H1 (cell line): ENCODE data around the gene CFB. TPM values are rescaled to one million over a fixed set of nuclear protein-coding genes. Genes with fewer than 3 reads are reported as not detected.

Source experiments
- CTCF ChIA-PET: fragments of 300-600 bp; sonication (Branson Sonifier 250); formaldehyde crosslinking; loops from one replicate; lab custom pipeline; 2021; ENCODE audit not compliant: partially characterized antibody; lab: Charles Lee
- POLR2A ChIA-PET: fragments of 300-600 bp; sonication (Branson Sonifier 250); formaldehyde crosslinking; loops from one replicate; lab custom pipeline; 2021; ENCODE audit warnings: inconsistent platforms; ENCODE audit not compliant: partially characterized antibody; lab: Charles Lee
- DNase-seq, 2 experiments: peaks; one replicate each; pipeline versions ENCODE4 v3.0.0 to v3.0.0-alpha.2; 2010 to 2022; ENCODE audit warnings: low spot score in 2 of 2, low read depth in 1 of 2, mixed read lengths in 1 of 2
- FAIRE-seq: peaks from 2 replicates; lab custom pipeline; 2011; peaks lifted over from hg19 to GRCh38; lab: Jason Lieb, UNC
- H2AFZ ChIP-seq: 2 replicates; pipeline ENCODE4 v1.8.1; 2012; ENCODE audit warnings: low read length, inconsistent platforms
- H2AK5ac ChIP-seq: 2 replicates; pipeline ENCODE4 v1.6.1; 2013; ENCODE audit warnings: low read depth, low read length
- H2BK120ac ChIP-seq: replicated peaks from 2 replicates; pipeline ENCODE3; 2013; ENCODE audit warnings: low read depth, low read length, inconsistent platforms
- H2BK12ac ChIP-seq: 2 replicates; pipeline ENCODE4 v1.6.1; 2013; ENCODE audit warnings: low read depth, low read length
- H2BK15ac ChIP-seq: 2 replicates; pipeline ENCODE4 v1.6.1; 2013; ENCODE audit warnings: low read length
- H2BK20ac ChIP-seq: 2 replicates; pipeline ENCODE4 v1.6.1; 2013; ENCODE audit warnings: low read length
- H2BK5ac ChIP-seq: 2 replicates; pipeline ENCODE4 v1.6.1; 2013; ENCODE audit warnings: low read depth, low read length
- H3K14ac ChIP-seq: 2 replicates; pipeline ENCODE4 v1.6.1; 2013; ENCODE audit warnings: inconsistent platforms; ENCODE audit not compliant: insufficient read length
- H3K18ac ChIP-seq: 2 replicates; pipeline ENCODE4 v1.6.1; 2013; ENCODE audit warnings: low read length; ENCODE audit errors: extremely low read depth
- H3K23ac ChIP-seq: 2 replicates; pipeline ENCODE4 v1.6.1; 2013; ENCODE audit warnings: inconsistent platforms; ENCODE audit not compliant: insufficient read length
- H3K23me2 ChIP-seq: 2 replicates; pipeline ENCODE4 v1.6.1; 2013; ENCODE audit warnings: low read depth, low read length
- H3K27ac ChIP-seq: 2 replicates; pipeline ENCODE4 v1.6.1; 2011; ENCODE audit warnings: low read depth, low read length, inconsistent platforms
- H3K27me3 ChIP-seq, 4 experiments: replicated peaks in 1 of 4; 1 replicate in 1 of 4; 2 replicates in 3 of 4; pipeline versions ENCODE4 v1.6.1 to v1.8.1; 2011 to 2013; ENCODE audit warnings: low read length in 3 of 4, mild to moderate bottlenecking in 3 of 4, inconsistent platforms in 2 of 4, mixed read lengths in 2 of 4, moderate library complexity in 1 of 4; ENCODE audit not compliant: control insufficient read depth in 3 of 4, insufficient read depth in 3 of 4; ENCODE audit errors: extremely low read depth in 1 of 4
- H3K36me3 ChIP-seq, 4 experiments: 2 replicates each; pipeline versions ENCODE4 v1.6.1 to v1.8.1; 2011 to 2013; ENCODE audit warnings: mild to moderate bottlenecking in 4 of 4, low read length in 3 of 4, moderate library complexity in 2 of 4, control low read depth in 1 of 4, inconsistent platforms in 1 of 4; ENCODE audit not compliant: insufficient read depth in 4 of 4, control insufficient read depth in 2 of 4
- H3K4ac ChIP-seq: replicated peaks from 2 replicates; pipeline ENCODE3; 2013; ENCODE audit warnings: low read length, low read depth, mixed read lengths, inconsistent platforms; ENCODE audit not compliant: insufficient read length
- H3K4me1 ChIP-seq, 4 experiments: replicated peaks in 1 of 4; 1 replicate in 1 of 4; 2 replicates in 3 of 4; pipeline versions ENCODE4 v1.6.1 to v1.8.1; 2011 to 2013; ENCODE audit warnings: low read length in 3 of 4, inconsistent platforms in 2 of 4, mixed read lengths in 1 of 4; ENCODE audit not compliant: insufficient read depth in 4 of 4, control insufficient read depth in 3 of 4
- H3K4me2 ChIP-seq, 2 experiments: 2 replicates each; pipeline versions ENCODE4 v1.6.1 to v1.8.1; 2011 to 2013; ENCODE audit warnings: low read depth in 2 of 2, low read length in 2 of 2, control low read depth in 1 of 2, inconsistent platforms in 1 of 2, mild to moderate bottlenecking in 1 of 2; ENCODE audit not compliant: insufficient read depth in 1 of 2
- H3K4me3 ChIP-seq, 4 experiments: fragments of 200-600, 300-600 bp in 1 of 4; sonication (generic), shearing (Covaris generic), sonication (Bioruptor Twin) in 1 of 4; 2 replicates each; pipeline versions ENCODE4 v1.5.1 to v1.8.1; 2011 to 2016; ENCODE audit warnings: low read length in 4 of 4, low read depth in 3 of 4, control low read depth in 2 of 4, inconsistent platforms in 2 of 4, mild to moderate bottlenecking in 2 of 4, mixed read lengths in 1 of 4, moderate library complexity in 1 of 4; ENCODE audit not compliant: insufficient read depth in 2 of 4; ENCODE audit errors: extremely low read depth in 1 of 4
- H3K56ac ChIP-seq: replicated peaks from 2 replicates; pipeline ENCODE3; 2013; ENCODE audit warnings: low read depth, mild to moderate bottlenecking, mixed read lengths, low read length, inconsistent platforms; ENCODE audit not compliant: insufficient read length
- H3K79me1 ChIP-seq: 2 replicates; pipeline ENCODE4 v1.6.1; 2013; ENCODE audit warnings: low read depth, low read length, control low read depth
- H3K79me2 ChIP-seq, 2 experiments: 2 replicates each; pipeline versions ENCODE4 v1.6.1 to v1.8.1; 2012 to 2013; ENCODE audit warnings: low read length in 2 of 2, mild to moderate bottlenecking in 2 of 2, inconsistent platforms in 1 of 2; ENCODE audit not compliant: insufficient read depth in 2 of 2, control insufficient read depth in 1 of 2
- H3K9ac ChIP-seq, 4 experiments: replicated peaks in 1 of 4; 1 replicate in 1 of 4; 2 replicates in 3 of 4; pipeline versions ENCODE4 v1.6.1 to v1.8.1; 2011 to 2013; ENCODE audit warnings: low read depth in 3 of 4, low read length in 3 of 4, control low read depth in 2 of 4, mild to moderate bottlenecking in 2 of 4, moderate library complexity in 2 of 4, inconsistent platforms in 1 of 4; ENCODE audit errors: extremely low read depth in 1 of 4
- H3K9me3 ChIP-seq, 2 experiments: 2 replicates each; pipeline versions ENCODE4 v1.6.1 to v1.8.1; 2012 to 2013; ENCODE audit warnings: mild to moderate bottlenecking in 2 of 2, moderate library complexity in 2 of 2, control low read depth in 1 of 2, inconsistent platforms in 1 of 2, low read depth in 1 of 2, low read length in 1 of 2, mixed read lengths in 1 of 2; ENCODE audit not compliant: insufficient read depth in 2 of 2
- H4K20me1 ChIP-seq, 2 experiments: replicated peaks in 1 of 2; 2 replicates each; pipeline versions ENCODE3 to v1.8.1; 2011 to 2013; ENCODE audit warnings: inconsistent platforms in 2 of 2, low read length in 2 of 2, mild to moderate bottlenecking in 1 of 2; ENCODE audit not compliant: insufficient read depth in 2 of 2, control insufficient read depth in 1 of 2
- H4K5ac ChIP-seq: 2 replicates; pipeline ENCODE4 v1.6.1; 2013; ENCODE audit warnings: low read length, low read depth, mixed read lengths, inconsistent platforms; ENCODE audit not compliant: insufficient read length
- H4K8ac ChIP-seq: 2 replicates; pipeline ENCODE4 v1.8.0; 2013; ENCODE audit warnings: mild to moderate bottlenecking, moderate library complexity, low read length, inconsistent platforms; ENCODE audit not compliant: insufficient read depth; ENCODE audit errors: extremely low read depth
- H4K91ac ChIP-seq: replicated peaks from 2 replicates; pipeline ENCODE3; 2013; ENCODE audit warnings: low read length, mixed read lengths, inconsistent platforms; ENCODE audit not compliant: insufficient read length
- CTCF ChIP-seq, 3 experiments: IDR thresholded peaks; 1 replicate in 2 of 3; 2 replicates in 1 of 3; pipeline versions ENCODE4 v1.5.1 to v1.6.1; 2011; ENCODE audit warnings: low read length in 3 of 3, mild to moderate bottlenecking in 3 of 3, inconsistent platforms in 2 of 3, low read depth in 1 of 3, moderate library complexity in 1 of 3; ENCODE audit not compliant: insufficient read depth in 1 of 3; ENCODE audit errors: control extremely low read depth in 1 of 3
- SIRT6 ChIP-seq: IDR thresholded peaks from one replicate; pipeline ENCODE4 v1.7.1; 2012; ENCODE audit warnings: low read length, inconsistent platforms
- whole genome bisulfite sequencing, 2 experiments: shearing (Covaris generic) in 1 of 2; methylation state at CpG; one replicate each; pipeline versions ENCODE4 v1.1.6 to v1.1.7; 2013 to 2015; ENCODE audit warnings: low lambda C conversion rate in 2 of 2, mixed read lengths in 2 of 2, inconsistent platforms in 1 of 2, low coverage in 1 of 2, missing lambda C conversion rate in 1 of 2; ENCODE audit not compliant: insufficient replicate concordance in 2 of 2, insufficient coverage in 1 of 2, insufficient read length in 1 of 2; ENCODE audit errors: extremely low coverage in 1 of 2, missing lambda C conversion rate in 1 of 2; 5-methylcytosine and 5-hydroxymethylcytosine counted together
- polyA plus RNA-seq, 7 experiments: library from polyadenylated mRNA; depleted of rRNA in 3 of 7; stranded (reverse) in 5 of 7; unstranded in 2 of 7; fragments of >200 nt in 5 of 7; fragments of 200-250 nt in 2 of 7; gene quantifications; 1 replicate in 5 of 7; 2 replicates in 1 of 7; 4 replicates in 1 of 7; pipeline versions ENCODE4 v1.2.1 to v1.2.3, GENCODE V29; 2011 to 2013; ENCODE audit warnings: missing spikeins in 2 of 7, mixed read lengths in 2 of 7
- total RNA-seq: library from RNA; stranded (reverse); fragmentation: NEBNext Ultra II Directional; extraction: Animal tissue kit (Norgen Biotek cat#: 25700); gene quantifications from 2 replicates; pipeline ENCODE4 v1.2.1, GENCODE V29; 2021

The CFB gene
- total and polyA plus RNA-seq, 2 of the 8 experiments (the other 6 are each of a cell fraction or from before 2014, with no cell fraction given), result 0.09 TPM; not detected in 1

- Histone ChIP-seq H3K4me3 (no peak overlapping the region), H3K18ac (no peak overlapping the region), H3K4ac (no peak overlapping the region), H3K9ac (no peak overlapping the region), H4K20me1 (no peaks in the 10 kb centered on the region), H3K9me3 (no peaks in the 10 kb centered on the region), H4K5ac (no peak overlapping the region), H3K23ac (no peak overlapping the region), H3K4me1 (peaks cover 0 to 2% (median 0%) of the 10 kb centered on the region in 4 experiments; a peak in 1 of 7 replicates), H4K8ac (no peak overlapping the region), H2AFZ (no peak overlapping the region), H3K56ac (no peak overlapping the region), H3K23me2 (no peaks in the 10 kb centered on the region), H3K79me2 (no peaks in the 10 kb centered on the region), H2BK15ac (no peak overlapping the region), H3K14ac (no peak overlapping the region), H3K27me3 (peaks cover 0 to 5% (median 2%) of the 10 kb centered on the region in 4 experiments; a peak in 3 of 7 replicates), H3K27ac (no peak overlapping the region), H3K36me3 (peaks cover 7 to 16% (median 13%) of the 10 kb centered on the region in 4 experiments; a peak in 7 of 8 replicates), H4K91ac (no peak overlapping the region), H2AK5ac (no peak overlapping the region), H3K4me2 (no peak overlapping the region), H2BK5ac (no peak overlapping the region), H2BK12ac (no peak overlapping the region), H2BK120ac (no peak overlapping the region), H3K79me1 (no peaks in the 10 kb centered on the region), H2BK20ac (no peak overlapping the region)
- no peak for DNase-seq
- ChIA-PET POLR2A (interaction anchor here (0.7 to 16.4 kb wide), 8 partner anchors 7 to 151 kb away, joined by 3 to 279 read pairs (median 4); partner anchors contain the start of genes DXO, NELFE and SKIC2), CTCF (no interaction called here)
- no peak for FAIRE-seq
- TF ChIP-seq CTCF (IDR thresholded peaks at IDR 0.05; ENCODE audit: control extremely low read depth in 1 of 3, insufficient read depth in 1 of 3, low read depth in 1 of 3, low read length in 3 of 3) (no peak), SIRT6 (no peak)
- WGBS, 2 experiments, result 96% methylated on average over 4 of the region's 4 CpGs; no CpG with 5 or more reads in 1 of the 2 experiments
Measured at GRCh38 chr6:31947864-31948263, 2.0 kb downstream of the CFB start.
